ENCODE results near the gene ADGRB2.
A peak's percentile ranks its signal among the peaks of the same experiment; 100 is the strongest.

Gene ADGRB2

GRCh38 chr1:31765041-31765467, 914 bp upstream of the ADGRB2 start:
- H3K9me3 ChIP-seq (ENCODE audit: insufficient read depth, low read depth, low read length) = no peaks in the 10 kb centered on the region
- peak overlapping the region; percentile 54 for H3K4me3 ChIP-seq (ENCODE audit: low read length, poor library complexity, severe bottlenecking)
- no peaks in the 10 kb centered on the region for H3K79me2 ChIP-seq (ENCODE audit: insufficient read depth, low read length)
- H3K36me3 ChIP-seq (ENCODE audit: insufficient read depth, low read length) = no peaks in the 10 kb centered on the region
- peaks cover 32% of the 10 kb centered on the region for H3K4me1 ChIP-seq (ENCODE audit: insufficient read depth, low read length, poor library complexity, severe bottlenecking)
- no peaks in the 10 kb centered on the region for H3F3A ChIP-seq (ENCODE audit: low read depth)
- TF ChIP-seq CTCF (conservative IDR thresholded peaks at IDR 0.05; ENCODE audit: low read length) (peak; percentile 69), EZH2phosphoT487 (IDR thresholded peaks at IDR 0.05; ENCODE audit: borderline replicate concordance) (no peak)
- H3K9ac ChIP-seq (ENCODE audit: low read depth, low read length, poor library complexity, severe bottlenecking) = no peak overlapping the region
- peaks cover 6% of the 10 kb centered on the region for H4K20me1 ChIP-seq (ENCODE audit: insufficient read depth, low read length, poor library complexity, severe bottlenecking)
- 0 out of 2 replicates have a peak overlapping the region, but pooled peaks have one; percentile 17 for H2AFZ ChIP-seq (ENCODE audit: low read length)
- H3K4me2 ChIP-seq (ENCODE audit: low read depth, low read length, poor library complexity, severe bottlenecking) = peak overlapping the region; percentile 44
- no peaks in the 10 kb centered on the region for H3K27me3 ChIP-seq (ENCODE audit: insufficient read depth, low read length, poor library complexity, severe bottlenecking)
- H3K9me2 ChIP-seq (replicated peaks; ENCODE audit: low read depth, low read length) = no peaks in the 10 kb centered on the region

- H3K4me1 ChIP-seq (ENCODE audit: insufficient read depth, low read length, poor library complexity, severe bottlenecking) = peaks cover 32% of the 10 kb centered on the region
- no peaks in the 10 kb centered on the region for H3K9me2 ChIP-seq (replicated peaks; ENCODE audit: low read depth, low read length)
- H4K20me1 ChIP-seq (ENCODE audit: insufficient read depth, low read length, poor library complexity, severe bottlenecking) = peaks cover 8% of the 10 kb centered on the region
- no peaks in the 10 kb centered on the region for H3K36me3 ChIP-seq (ENCODE audit: insufficient read depth, low read length)
- H3K9me3 ChIP-seq (ENCODE audit: insufficient read depth, low read depth, low read length) = no peaks in the 10 kb centered on the region
- no peaks in the 10 kb centered on the region for H3K27me3 ChIP-seq (ENCODE audit: insufficient read depth, low read length, poor library complexity, severe bottlenecking)
- no peaks in the 10 kb centered on the region for H3F3A ChIP-seq (ENCODE audit: low read depth)
- peak overlapping the region; percentile 96 for H3K4me2 ChIP-seq (ENCODE audit: low read depth, low read length, poor library complexity, severe bottlenecking)
- TF ChIP-seq EZH2phosphoT487 (IDR thresholded peaks at IDR 0.05; ENCODE audit: borderline replicate concordance) (no peak), CTCF (conservative IDR thresholded peaks at IDR 0.05; ENCODE audit: low read length) (no peak)
- peak overlapping the region; percentile 75 for H3K4me3 ChIP-seq (ENCODE audit: low read length, poor library complexity, severe bottlenecking)
- H3K9ac ChIP-seq (ENCODE audit: low read depth, low read length, poor library complexity, severe bottlenecking) = peak overlapping the region; percentile 59
- H2AFZ ChIP-seq (ENCODE audit: low read length) = peak overlapping the region; percentile 88
- no peaks in the 10 kb centered on the region for H3K79me2 ChIP-seq (ENCODE audit: insufficient read depth, low read length)
These were observed 349 bp downstream of the ADGRB2 start for GRCh38 chr1:31763671-31764311.

DNA sequence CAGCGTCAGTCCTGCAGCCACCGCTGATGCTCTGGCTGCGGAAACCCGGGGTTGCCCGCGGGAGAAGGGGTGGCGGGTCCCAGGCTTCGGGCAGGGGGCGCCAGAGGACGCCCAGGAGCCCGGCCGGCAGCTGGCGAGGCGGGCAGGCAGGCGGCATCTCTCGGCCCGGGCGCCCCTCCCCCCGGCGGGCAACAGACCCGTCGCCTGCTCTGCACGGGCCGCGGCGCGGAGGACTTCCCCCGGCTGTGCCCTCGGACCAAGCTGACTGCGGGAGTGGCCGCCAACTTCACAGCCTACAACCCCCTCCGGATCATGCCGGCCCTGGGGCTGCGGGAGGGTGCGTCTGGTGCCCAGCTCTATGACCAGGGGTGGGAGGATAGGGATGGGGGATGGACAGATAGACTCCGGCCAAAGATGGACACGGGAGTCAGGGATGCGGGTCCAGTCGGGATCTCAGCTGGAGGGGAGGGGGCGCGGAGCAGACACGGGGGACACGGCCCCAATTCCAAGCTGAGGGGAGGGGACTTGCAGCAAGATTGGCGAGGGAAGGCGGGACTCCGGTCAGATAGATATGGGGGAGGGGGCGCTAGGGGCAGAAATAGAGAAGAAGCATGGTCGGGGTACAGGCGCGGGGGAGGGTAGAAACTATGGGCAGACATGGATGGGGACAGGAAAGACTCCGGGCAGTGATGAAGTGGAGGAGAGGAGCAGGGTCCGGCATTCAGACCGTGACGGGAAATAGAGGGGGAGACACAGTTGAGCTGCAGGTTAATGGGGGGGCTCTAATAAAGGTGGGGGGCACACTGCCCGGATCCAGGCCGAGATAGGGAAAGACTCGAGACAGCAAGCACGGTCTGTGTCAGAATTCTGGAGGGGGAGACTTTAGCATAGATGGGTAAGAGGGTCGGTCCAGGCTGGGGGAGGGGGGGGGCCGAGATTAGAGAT, 1.1 kb downstream of the ADGRB2 start:
- Histone ChIP-seq H3K4me3 (ENCODE audit: low read length, poor library complexity, severe bottlenecking) (peak overlapping the region; percentile 75), H3K9ac (ENCODE audit: low read depth, low read length, poor library complexity, severe bottlenecking) (peak overlapping the region; percentile 59), H3K4me2 (ENCODE audit: low read depth, low read length, poor library complexity, severe bottlenecking) (peak overlapping the region; percentile 96), H3K27me3 (ENCODE audit: insufficient read depth, low read length, poor library complexity, severe bottlenecking) (no peaks in the 10 kb centered on the region), H4K20me1 (ENCODE audit: insufficient read depth, low read length, poor library complexity, severe bottlenecking) (peaks cover 8% of the 10 kb centered on the region), H3F3A (ENCODE audit: low read depth) (no peaks in the 10 kb centered on the region), H2AFZ (ENCODE audit: low read length) (peak overlapping the region; percentile 88), H3K9me2 (replicated peaks; ENCODE audit: low read depth, low read length) (no peaks in the 10 kb centered on the region), H3K79me2 (ENCODE audit: insufficient read depth, low read length) (no peaks in the 10 kb centered on the region), H3K36me3 (ENCODE audit: insufficient read depth, low read length) (no peaks in the 10 kb centered on the region), H3K9me3 (ENCODE audit: insufficient read depth, low read depth, low read length) (no peaks in the 10 kb centered on the region), H3K4me1 (ENCODE audit: insufficient read depth, low read length, poor library complexity, severe bottlenecking) (peaks cover 32% of the 10 kb centered on the region)
- TF ChIP-seq EZH2phosphoT487 (IDR thresholded peaks at IDR 0.05; ENCODE audit: borderline replicate concordance) (no peak), CTCF (conservative IDR thresholded peaks at IDR 0.05; ENCODE audit: low read length) (peak; percentile 60)

All from Loucy (cell line).